Measurements from ENCODE around the gene CMTM8.

Gene CMTM8

GRCh38 chr3:32229565-32229964 lies 8.9 kb upstream of the CMTM8 start:
- no peak for DNase-seq (ENCODE audit: low read depth in 2 of 2)

GRCh38 chr3:32236377-32236776 lies 2.1 kb upstream of the CMTM8 start:
- no peak for DNase-seq (ENCODE audit: low read depth in 2 of 2)

GRCh38 chr3:32237670-32238452 lies 619 bp upstream of the CMTM8 start:
- DNase-seq (ENCODE audit: low read depth in 2 of 2) = no peak

- DNase-seq (ENCODE audit: low read depth in 2 of 2) = no peak
Measured at GRCh38 chr3:32239307-32240158, 1.1 kb downstream of the CMTM8 start.

- peak; percentile 24 to 30 for DNase-seq (ENCODE audit: low read depth in 2 of 2)
Measured at GRCh38 chr3:32240159-32240545, 1.7 kb downstream of the CMTM8 start.

- DNase-seq (ENCODE audit: low read depth in 2 of 2) = no peak
Measured at GRCh38 chr3:32241100-32241499, 2.6 kb downstream of the CMTM8 start.

GRCh38 chr3:32243519-32243918 lies 5.0 kb downstream of the CMTM8 start:
- no peak for DNase-seq (ENCODE audit: low read depth in 2 of 2)

GRCh38 chr3:32245200-32245599 lies 6.7 kb downstream of the CMTM8 start:
- no peak for DNase-seq (ENCODE audit: low read depth in 2 of 2)

- DNase-seq (ENCODE audit: low read depth in 2 of 2) = no peak
Measured at GRCh38 chr3:32246079-32246675, 7.7 kb downstream of the CMTM8 start.

- no peak for DNase-seq (ENCODE audit: low read depth in 2 of 2)
Measured at GRCh38 chr3:32249184-32249782, 10.8 kb downstream of the CMTM8 start.

- DNase-seq (ENCODE audit: low read depth in 2 of 2) = no peak
Measured at GRCh38 chr3:32254268-32254667, 15.8 kb downstream of the CMTM8 start.

- no peak for DNase-seq (ENCODE audit: low read depth in 2 of 2)
Measured at GRCh38 chr3:32255345-32255744, 16.9 kb downstream of the CMTM8 start.

GRCh38 chr3:32256206-32256605 lies 17.7 kb downstream of the CMTM8 start:
- no peak for DNase-seq (ENCODE audit: low read depth in 2 of 2)

GRCh38 chr3:32257042-32257441 lies 18.6 kb downstream of the CMTM8 start:
- DNase-seq (ENCODE audit: low read depth in 2 of 2) = no peak

GRCh38 chr3:32257641-32258438 lies 19.4 kb downstream of the CMTM8 start:
- DNase-seq (ENCODE audit: low read depth in 2 of 2) = no peak

GRCh38 chr3:32258869-32259268 lies 20.4 kb downstream of the CMTM8 start:
- no peak for DNase-seq (ENCODE audit: low read depth in 2 of 2)

GRCh38 chr3:32261545-32261944 lies 23.1 kb downstream of the CMTM8 start:
- no peak for DNase-seq (ENCODE audit: low read depth in 2 of 2)

- DNase-seq (ENCODE audit: low read depth in 2 of 2) = no peak
Measured at GRCh38 chr3:32262201-32262600, 23.7 kb downstream of the CMTM8 start.

- no peak for DNase-seq (ENCODE audit: low read depth in 2 of 2)
Measured at GRCh38 chr3:32274306-32274705, 35.8 kb downstream of the CMTM8 start.

GRCh38 chr3:32275506-32275905 lies 37.0 kb downstream of the CMTM8 start:
- DNase-seq (ENCODE audit: low read depth in 2 of 2) = no peak

- DNase-seq (ENCODE audit: low read depth in 2 of 2) = no peak
Measured at GRCh38 chr3:32276279-32276841, 37.9 kb downstream of the CMTM8 start.
